NCI-H524 treated with DMSO at 0.1 percent for 48 hours (cell line): ENCODE results near the gene SYCN.

Source experiments
- DNase-seq: peaks from one replicate; lab custom pipeline; 2025; lab: John Stamatoyannopoulos, UW

The SYCN gene

DNA sequence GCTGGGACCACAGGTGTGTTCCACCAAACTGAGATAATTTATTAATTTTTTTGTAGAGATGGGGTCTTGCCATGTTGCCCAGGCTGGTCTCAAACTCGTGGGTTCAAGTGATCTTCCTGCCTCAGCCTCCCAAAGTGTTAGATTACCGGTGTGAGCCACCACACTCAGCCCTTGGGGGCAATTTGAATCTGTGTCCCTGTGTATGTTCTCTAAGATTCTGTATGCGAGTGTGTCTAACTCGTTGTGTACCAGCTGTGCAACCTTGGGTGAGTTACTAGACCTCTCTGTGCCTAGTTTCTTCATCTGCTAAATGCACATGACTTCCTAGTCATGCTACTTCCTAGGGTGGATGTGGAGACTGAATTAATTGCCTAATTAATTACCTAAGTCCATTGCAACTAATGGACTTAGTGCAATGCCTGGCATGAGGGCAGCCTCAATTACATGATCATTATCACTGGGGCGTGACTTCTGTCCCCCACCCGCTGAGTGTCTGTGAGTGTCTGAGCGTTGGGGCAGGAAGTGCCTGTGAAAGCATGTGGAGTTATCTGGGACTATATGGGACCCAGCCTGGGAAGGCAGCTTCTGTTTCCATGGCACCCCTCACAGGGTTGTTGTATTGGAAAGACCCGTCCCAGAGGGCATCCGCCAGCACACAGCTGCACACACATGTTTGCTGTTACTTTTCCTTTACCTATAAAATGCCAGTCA, 9.1 kb downstream of the SYCN start:
- no peak for DNase-seq

DNA sequence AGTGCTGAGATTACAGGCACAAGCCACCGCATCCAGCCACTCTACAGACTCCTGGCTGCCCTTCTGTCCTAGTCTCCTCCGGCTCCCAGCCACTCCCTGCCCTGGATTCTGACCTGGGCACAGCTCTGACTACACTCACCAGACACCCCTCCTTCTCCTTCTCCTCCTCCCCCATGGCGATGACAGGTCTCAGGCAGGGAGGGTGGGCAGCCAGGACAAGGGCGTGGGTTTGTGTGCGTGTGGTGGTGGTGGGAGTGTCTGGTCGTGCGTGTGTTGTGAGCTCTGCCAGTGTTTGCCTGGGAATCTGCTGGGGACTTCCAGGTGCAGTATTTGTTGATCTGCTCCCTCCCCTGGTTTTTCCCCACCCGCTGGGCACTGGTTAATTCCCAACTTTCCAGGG, 10.3 kb downstream of the SYCN start:
- DNase-seq, result no peak

DNA sequence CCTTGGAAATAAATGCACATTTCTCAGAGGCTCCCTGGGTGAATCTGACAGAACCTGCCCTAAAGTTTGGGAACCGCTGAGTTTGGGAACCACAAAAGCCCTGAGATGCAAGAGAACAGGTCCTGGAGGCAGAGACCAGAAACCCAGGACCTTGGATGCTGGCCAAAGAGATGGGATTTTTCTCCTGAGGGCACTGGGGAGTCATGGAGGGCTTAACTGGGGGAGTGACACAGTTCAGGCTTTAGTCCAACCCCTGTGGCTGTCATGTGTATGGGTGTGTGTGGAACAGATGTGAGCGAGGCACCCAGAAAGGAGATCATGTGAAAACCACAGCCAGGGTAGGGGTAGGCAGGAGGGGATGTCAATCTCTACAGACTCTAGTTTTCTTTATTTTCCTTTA, 11.2 kb downstream of the SYCN start:
- no peak for DNase-seq

DNA sequence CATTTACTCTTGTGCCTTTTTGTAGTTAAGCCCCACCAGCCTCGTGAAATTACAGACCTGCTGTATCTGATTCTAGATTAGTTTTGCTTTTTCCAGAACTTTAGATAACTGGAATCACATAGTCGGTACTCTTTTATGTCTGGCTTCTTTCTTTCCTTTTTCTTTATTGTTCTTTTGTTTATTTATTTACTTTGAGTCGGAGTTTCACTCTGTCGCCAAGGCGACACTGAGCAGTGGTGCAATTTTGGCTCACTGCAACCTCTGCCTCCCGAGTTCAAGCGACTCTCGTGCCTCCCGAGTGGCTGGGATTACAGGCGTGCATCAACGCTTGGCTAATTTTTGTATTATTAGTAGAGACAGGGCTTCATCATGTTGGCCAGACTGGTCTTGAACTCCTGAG, 13.3 kb downstream of the SYCN start:
- no peak for DNase-seq

- DNase-seq, result no peak
Measured at GRCh38 chr19:39188960-39189359, 15.1 kb downstream of the SYCN start.

GRCh38 chr19:39187552-39187943, 16.5 kb downstream of the SYCN start:
- no peak for DNase-seq

GRCh38 chr19:39186391-39186790, 17.7 kb downstream of the SYCN start:
- no peak for DNase-seq

GRCh38 chr19:39183104-39183503, 21.0 kb downstream of the SYCN start:
- no peak for DNase-seq

- no peak for DNase-seq
Measured at GRCh38 chr19:39182174-39182505, 21.9 kb downstream of the SYCN start.

GRCh38 chr19:39181500-39182173, 22.4 kb downstream of the SYCN start:
- no peak for DNase-seq

DNA sequence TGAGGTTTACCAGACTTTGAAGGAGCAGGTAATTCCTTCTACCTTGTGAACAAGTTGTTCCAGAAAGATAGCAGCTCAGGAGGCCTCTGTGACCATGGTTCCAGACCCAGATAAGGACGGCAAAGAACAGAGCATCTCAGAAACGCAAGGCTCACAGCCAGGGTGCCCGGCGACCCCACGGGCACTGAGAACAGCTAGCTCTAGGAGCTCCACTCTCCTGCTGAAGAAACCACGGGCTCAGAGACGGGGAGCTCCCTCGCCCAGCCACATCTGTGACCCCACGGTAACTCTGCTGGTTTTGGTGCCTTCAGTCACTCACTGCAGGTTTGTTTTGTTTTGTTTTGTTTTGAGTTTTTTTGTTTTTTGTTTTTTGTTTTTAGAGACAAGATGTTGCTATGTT, 23.3 kb downstream of the SYCN start:
- no peak for DNase-seq

DNA sequence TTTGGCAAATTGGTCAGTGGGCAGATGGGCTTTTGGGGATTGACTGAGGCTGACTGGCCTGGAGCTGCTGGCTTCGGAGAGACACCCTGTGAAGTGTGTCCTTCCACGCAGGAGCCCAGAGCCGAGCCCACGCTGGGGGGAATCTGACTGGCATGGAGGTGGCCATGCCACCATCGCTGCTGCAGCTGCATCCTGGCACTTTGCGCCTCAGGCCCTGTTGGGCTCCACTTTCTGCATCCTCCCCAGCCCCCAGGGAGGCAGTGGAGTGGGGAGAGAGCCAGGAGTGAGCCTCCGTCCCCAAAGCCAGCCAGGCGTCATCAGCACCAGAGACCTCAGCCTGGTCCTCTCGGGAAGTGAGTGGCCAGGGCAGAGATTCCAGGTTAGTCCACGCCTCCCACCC, 24.3 kb downstream of the SYCN start:
- no peak for DNase-seq

- no peak for DNase-seq
Measured at GRCh38 chr19:39178296-39179006, 25.6 kb downstream of the SYCN start.

- DNase-seq, result no peak
Measured at GRCh38 chr19:39177736-39178135, 26.3 kb downstream of the SYCN start.

GRCh38 chr19:39177110-39177699, 26.9 kb downstream of the SYCN start:
- DNase-seq, result no peak

DNA sequence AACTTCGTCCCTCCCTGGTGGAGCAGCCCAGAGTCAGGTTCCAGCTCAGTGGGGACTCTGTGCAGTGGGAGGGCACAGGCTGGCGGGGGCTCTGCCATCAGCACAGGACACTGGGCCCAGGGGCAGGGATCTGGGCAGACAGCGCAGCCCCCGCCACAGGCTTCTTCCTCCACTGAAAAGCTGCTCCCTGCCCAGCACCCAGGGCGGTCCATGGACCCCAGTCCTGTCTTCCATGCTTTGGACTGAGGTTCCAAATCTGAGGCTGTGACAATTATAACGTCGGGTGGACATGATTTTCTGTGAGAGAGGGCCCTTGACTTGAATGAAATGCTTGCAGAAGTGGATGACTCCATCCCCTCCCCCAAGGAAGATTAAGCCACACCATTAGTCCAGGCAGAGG, 28.5 kb downstream of the SYCN start:
- DNase-seq, result no peak

- no peak for DNase-seq
Measured at GRCh38 chr19:39174558-39175544, 29.2 kb downstream of the SYCN start.

GRCh38 chr19:39174142-39174541, 29.9 kb downstream of the SYCN start:
- DNase-seq, result no peak

GRCh38 chr19:39173502-39173991, 30.5 kb downstream of the SYCN start:
- DNase-seq, result no peak

DNA sequence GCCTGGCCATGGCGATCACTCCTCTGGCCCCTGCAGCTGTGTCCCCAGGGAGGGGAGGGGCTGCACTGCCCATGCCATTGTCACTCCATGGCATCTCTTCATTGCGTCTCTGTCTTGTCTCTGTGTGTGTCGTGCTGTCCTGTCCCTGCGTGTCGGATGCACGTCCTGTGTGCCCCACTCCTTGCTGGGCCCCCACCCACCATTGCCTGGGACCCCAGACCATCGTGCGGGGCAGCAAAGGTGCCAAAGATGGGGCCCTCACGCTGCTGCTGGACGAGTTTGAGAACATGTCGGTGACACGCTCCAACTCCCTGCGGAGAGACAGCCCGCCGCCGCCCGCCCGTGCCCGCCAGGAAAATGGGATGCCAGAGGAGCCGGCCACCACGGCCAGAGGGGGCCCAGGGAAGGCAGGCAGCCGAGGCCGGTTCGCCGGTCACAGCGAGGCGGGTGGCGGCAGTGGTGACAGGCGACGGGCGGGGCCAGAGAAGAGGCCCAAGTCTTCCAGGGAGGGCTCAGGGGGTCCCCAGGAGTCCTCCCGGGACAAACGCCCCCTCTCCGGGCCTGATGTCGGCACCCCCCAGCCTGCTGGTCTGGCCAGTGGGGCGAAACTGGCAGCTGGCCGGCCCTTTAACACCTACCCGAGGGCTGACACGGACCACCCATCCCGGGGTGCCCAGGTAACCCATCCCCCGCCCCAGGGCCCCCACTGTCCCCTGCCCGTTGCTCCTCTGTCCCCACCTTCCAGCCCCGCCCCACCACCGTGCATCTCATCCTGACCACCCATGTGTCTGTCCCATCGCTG, 31.2 kb downstream of the SYCN start:
- no peak for DNase-seq
